ENCODE measurements around the gene ADIPOQ.
"Not testable (repeated sequence)": the region's sequence is repeated elsewhere in the genome, so short reads cannot be mapped to it uniquely, and the experiment has no call there.

The ADIPOQ gene

GRCh38 chr3:186875708-186876107 is 33.2 kb downstream of the ADIPOQ start:
- no peak for DNase-seq (ENCODE audit: low read depth)
- no peak for TF ChIP-seq CTCF (conservative IDR thresholded peaks at IDR 0.05; ENCODE audit: low read depth, low read length)
- H3K4me3 ChIP-seq (ENCODE audit: low read length) = no peak overlapping the region

- H3K4me3 ChIP-seq (ENCODE audit: low read length) = no peak overlapping the region
- no peak for TF ChIP-seq CTCF (conservative IDR thresholded peaks at IDR 0.05; ENCODE audit: low read depth, low read length)
- DNase-seq (ENCODE audit: low read depth) = no peak
Measured at GRCh38 chr3:186879781-186880180, 37.3 kb downstream of the ADIPOQ start.

- no peak for DNase-seq (ENCODE audit: low read depth)
Measured at GRCh38 chr3:186880406-186880805, 37.9 kb downstream of the ADIPOQ start.

GRCh38 chr3:186882150-186882524 is 39.6 kb downstream of the ADIPOQ start:
- no peak for DNase-seq (ENCODE audit: low read depth)
- no peak for TF ChIP-seq CTCF (conservative IDR thresholded peaks at IDR 0.05; ENCODE audit: low read depth, low read length)

More at GRCh38 chr3:186880406-186880805, 37.9 kb downstream of the ADIPOQ start:
- TF ChIP-seq CTCF (conservative IDR thresholded peaks at IDR 0.05; ENCODE audit: low read depth, low read length) = no peak
- no peak overlapping the region for H3K4me3 ChIP-seq (ENCODE audit: low read length)

GRCh38 chr3:186882881-186883685 is 40.6 kb downstream of the ADIPOQ start:
- TF ChIP-seq CTCF (conservative IDR thresholded peaks at IDR 0.05; ENCODE audit: low read depth, low read length) = no peak
- no peak for DNase-seq (ENCODE audit: low read depth)
- no peak overlapping the region for H3K4me3 ChIP-seq (ENCODE audit: low read length)

More at GRCh38 chr3:186882150-186882524, 39.6 kb downstream of the ADIPOQ start:
- no peak overlapping the region for H3K4me3 ChIP-seq (ENCODE audit: low read length)

GRCh38 chr3:186883686-186884058 is 41.2 kb downstream of the ADIPOQ start:
- no peak for DNase-seq (ENCODE audit: low read depth)
- no peak for TF ChIP-seq CTCF (conservative IDR thresholded peaks at IDR 0.05; ENCODE audit: low read depth, low read length)

GRCh38 chr3:186884868-186885267 is 42.4 kb downstream of the ADIPOQ start:
- H3K4me3 ChIP-seq (ENCODE audit: low read length); DNase-seq (ENCODE audit: low read depth): not testable (repeated sequence)

More at GRCh38 chr3:186883686-186884058, 41.2 kb downstream of the ADIPOQ start:
- H3K4me3 ChIP-seq (ENCODE audit: low read length) = no peak overlapping the region

Data from retinal pigment epithelial cell (primary cell).